Fibroblast of skin of abdomen (primary cell): ENCODE measurements around the gene TTF1. TPM values are rescaled to one million over a fixed set of nuclear protein-coding genes. Genes with fewer than 3 reads are reported as not detected.
A peak's percentile ranks its signal among the peaks of the same experiment; 100 is the strongest.

Experiments
- DNase-seq: peaks from one replicate; pipeline ENCODE4 v3.0.0-alpha.2; 2013
- polyA plus RNA-seq, 2 experiments: library from polyadenylated mRNA; unstranded; fragments of 120-200 nt; gene quantifications; one replicate each; pipeline ENCODE4 v1.2.1, GENCODE V29; 2013; ENCODE audit not compliant: insufficient read length in 2 of 2

The TTF1 gene, protein sequence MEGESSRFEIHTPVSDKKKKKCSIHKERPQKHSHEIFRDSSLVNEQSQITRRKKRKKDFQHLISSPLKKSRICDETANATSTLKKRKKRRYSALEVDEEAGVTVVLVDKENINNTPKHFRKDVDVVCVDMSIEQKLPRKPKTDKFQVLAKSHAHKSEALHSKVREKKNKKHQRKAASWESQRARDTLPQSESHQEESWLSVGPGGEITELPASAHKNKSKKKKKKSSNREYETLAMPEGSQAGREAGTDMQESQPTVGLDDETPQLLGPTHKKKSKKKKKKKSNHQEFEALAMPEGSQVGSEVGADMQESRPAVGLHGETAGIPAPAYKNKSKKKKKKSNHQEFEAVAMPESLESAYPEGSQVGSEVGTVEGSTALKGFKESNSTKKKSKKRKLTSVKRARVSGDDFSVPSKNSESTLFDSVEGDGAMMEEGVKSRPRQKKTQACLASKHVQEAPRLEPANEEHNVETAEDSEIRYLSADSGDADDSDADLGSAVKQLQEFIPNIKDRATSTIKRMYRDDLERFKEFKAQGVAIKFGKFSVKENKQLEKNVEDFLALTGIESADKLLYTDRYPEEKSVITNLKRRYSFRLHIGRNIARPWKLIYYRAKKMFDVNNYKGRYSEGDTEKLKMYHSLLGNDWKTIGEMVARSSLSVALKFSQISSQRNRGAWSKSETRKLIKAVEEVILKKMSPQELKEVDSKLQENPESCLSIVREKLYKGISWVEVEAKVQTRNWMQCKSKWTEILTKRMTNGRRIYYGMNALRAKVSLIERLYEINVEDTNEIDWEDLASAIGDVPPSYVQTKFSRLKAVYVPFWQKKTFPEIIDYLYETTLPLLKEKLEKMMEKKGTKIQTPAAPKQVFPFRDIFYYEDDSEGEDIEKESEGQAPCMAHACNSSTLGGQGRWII
- polyA plus RNA-seq (2013, experiment 1 of 2; ENCODE audit: insufficient read length) = 10.0 TPM
- polyA plus RNA-seq (2013, experiment 2 of 2; ENCODE audit: insufficient read length) = 11.3 TPM

- peak; percentile 91 for DNase-seq
Observed at GRCh38 chr9:132406554-132407122, at the start of gene TTF1. Gene TTF1 (minus strand): TSS chr9:132406840. CDS start chr9:132402821, 4,019 bp downstream.

- DNase-seq = no peak
Observed at GRCh38 chr9:132456241-132456640, 49.6 kb upstream of the TTF1 start.

DNA sequence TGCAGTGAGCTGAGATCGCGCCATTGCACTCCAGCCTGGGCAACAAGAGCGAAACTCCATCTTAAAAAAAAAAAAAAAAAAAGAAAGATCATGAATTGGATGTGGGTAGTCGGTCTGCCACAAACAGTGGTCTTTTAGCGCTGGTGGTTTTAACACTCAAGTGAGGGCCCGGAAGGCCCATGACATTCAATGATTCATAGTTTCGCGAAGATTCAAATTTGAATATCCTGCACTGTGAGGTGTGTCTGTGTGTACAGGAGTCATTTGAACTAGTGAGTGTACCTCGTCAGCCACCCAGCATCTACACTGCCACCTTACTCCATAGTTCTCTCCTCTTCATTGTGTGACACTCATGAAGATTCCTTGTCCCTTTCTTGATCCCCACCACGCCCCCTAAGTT lies 44.6 kb upstream of the TTF1 start:
- no peak for DNase-seq

DNA sequence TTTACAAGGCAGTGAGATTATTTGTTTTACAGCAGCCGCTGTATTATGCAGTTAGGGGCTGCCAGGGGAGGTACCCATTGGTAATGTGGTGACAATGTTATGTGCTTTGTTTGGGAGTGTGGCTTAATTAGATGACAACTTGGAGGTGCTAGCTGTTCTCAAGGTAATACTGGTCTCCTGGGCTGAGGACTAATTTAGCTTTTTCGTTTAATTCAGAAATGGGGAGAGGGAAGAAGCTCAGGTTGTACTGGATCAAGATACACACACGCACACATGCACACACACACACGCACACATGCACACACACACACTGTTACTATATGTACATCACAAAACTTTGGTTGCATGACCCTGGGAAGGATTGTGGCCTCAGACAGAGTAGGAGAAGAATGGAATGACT lies 41.3 kb upstream of the TTF1 start:
- no peak for DNase-seq

- DNase-seq = no peak
Observed at GRCh38 chr9:132447346-132447745, 40.7 kb upstream of the TTF1 start.

DNA sequence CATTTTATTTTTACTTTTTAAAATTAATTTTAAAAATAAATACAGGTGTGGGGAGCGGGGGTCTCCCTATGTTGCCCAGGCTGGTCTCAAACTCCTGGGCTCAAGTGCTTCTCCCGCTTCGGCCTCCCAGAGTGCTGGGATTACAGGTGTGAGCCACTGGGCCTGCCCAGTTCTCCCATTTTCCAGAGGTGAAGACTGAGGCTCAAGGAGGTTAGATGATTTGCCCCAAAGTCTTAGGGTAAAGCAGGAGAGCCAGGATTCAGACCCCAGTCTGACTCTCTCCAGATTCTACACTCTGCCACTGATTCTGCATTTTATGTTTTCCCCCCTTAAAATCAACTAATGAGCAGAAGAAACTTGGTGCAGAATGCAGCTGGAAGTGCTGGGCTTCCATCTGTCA lies 40.2 kb upstream of the TTF1 start:
- DNase-seq = no peak

- no peak for DNase-seq
Observed at GRCh38 chr9:132443951-132444607, 37.4 kb upstream of the TTF1 start.

- no peak for DNase-seq
Observed at GRCh38 chr9:132441404-132441803, 34.8 kb upstream of the TTF1 start.

GRCh38 chr9:132440735-132441134 lies 34.1 kb upstream of the TTF1 start:
- no peak for DNase-seq

GRCh38 chr9:132439153-132439552 lies 32.5 kb upstream of the TTF1 start:
- DNase-seq = no peak

- DNase-seq = no peak
Observed at GRCh38 chr9:132434881-132435280, 28.2 kb upstream of the TTF1 start.

- no peak for DNase-seq
Observed at GRCh38 chr9:132430998-132431397, 24.4 kb upstream of the TTF1 start.

- no peak for DNase-seq
Observed at GRCh38 chr9:132426639-132427414, 20.2 kb upstream of the TTF1 start.

DNA sequence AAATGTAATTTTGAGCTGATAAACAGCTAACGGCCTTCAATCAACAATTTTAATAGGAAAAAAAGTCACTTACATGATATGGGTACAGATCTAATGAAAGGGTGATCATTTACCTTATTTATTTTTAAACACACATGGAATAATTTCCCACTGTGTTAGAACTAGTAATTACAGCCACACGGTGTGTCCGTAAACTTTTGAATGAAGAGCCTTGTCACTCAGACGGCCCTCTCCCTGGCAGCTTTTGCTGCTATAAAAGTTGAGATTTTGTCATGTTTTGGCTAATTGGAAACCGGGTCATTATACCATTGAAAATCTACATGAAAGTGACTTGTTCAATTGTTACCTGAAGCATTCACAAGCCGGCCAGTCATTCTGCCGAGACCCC lies 19.0 kb upstream of the TTF1 start:
- no peak for DNase-seq

DNA sequence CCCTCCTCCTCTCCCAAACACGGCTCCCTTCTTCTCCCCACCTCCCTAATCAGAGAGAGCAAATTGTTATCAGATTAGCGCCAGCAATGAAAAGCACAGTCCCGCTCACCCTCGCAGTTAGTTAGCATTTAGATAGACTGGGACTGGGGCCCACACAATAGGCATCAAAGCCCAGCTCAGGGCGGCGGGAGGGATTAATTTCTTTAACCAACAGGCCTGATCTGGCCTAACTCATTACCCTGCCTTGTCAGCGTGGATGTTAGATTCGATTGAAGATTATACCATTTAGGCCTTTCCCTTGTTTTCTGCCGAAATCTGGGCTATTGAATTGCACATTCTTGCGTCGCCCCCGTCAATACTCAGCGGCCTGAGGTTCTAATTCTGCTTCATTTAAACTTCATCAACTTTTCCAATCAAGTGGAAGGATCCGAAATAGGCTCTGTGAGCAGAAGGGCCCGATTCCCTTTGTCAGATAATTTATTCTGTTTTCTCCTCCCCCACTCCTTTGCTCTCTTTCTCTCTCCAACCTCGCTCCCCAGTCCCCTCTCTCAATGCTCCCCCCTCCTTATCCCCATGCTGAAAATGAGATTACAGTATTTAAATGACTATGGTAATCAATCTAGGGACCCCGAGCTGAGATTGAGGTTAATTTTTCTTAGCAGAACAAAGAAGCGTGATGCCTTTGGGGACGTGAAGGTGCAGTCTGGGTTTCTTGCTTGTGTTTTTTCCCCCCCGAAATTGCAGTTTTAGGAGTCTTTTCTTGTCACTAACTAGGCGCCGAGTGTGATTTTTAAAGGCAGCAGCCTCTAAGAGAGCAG lies 18.4 kb upstream of the TTF1 start:
- no peak for DNase-seq

DNA sequence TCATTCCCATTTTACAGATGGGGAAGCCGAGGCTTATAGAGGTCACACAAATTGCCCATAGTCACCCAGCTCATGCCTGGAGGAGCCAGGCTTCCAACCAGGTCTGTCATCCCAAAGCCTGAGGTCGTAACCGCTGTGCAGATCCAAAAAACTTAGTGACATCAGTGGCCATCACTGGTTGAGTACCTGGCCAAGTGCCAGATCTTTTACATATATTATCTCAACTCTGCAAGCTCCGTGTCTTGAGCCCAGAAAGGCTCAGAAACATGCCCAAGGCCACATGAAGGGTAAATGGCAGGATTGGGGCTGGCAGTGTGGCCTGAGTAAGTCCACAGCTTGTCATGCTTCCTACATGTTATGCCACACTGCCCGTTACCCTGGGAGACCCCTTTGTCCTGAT lies 16.9 kb upstream of the TTF1 start:
- DNase-seq = no peak

DNA sequence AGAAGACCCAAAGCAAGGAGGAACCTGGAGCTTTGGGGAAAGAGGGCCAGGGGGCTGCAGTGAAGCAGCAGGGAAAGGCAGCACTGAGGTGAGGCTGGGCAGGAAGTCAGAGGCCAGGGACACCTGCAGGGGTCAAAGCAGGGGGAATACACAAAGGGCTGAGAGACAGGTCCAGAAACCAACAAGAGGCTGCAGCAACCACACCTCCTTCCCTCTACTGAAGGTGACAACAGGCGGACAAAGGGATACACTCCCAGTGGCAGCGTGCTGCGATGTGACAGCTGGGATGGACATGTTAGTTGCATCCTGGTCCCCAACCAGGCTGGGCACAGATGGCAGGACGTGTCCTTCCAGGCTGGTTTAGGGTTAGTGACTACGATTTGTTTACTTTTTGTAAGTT lies 15.9 kb upstream of the TTF1 start:
- no peak for DNase-seq

- no peak for DNase-seq
Observed at GRCh38 chr9:132418726-132419363, 12.2 kb upstream of the TTF1 start.

DNA sequence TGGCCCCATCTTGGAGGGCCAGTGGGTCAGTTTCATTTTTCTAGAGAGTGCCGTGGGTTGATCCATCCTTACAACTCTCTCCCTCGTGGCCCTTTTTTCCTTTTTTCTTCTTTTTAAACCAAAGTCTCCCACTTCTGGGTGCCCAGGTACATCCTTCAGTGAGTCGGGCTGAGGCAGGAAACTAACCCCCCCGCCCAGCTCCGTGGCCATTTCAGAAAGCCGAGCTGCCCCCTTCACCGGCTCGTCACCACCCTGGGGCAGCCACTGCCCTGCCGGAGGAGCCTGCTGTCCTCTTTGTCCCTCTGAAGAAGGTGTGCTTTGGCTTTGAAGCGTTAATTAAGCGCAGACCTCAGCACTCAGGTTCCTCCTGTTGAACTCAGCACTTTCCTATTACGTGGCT lies 8.5 kb upstream of the TTF1 start:
- DNase-seq = no peak

DNA sequence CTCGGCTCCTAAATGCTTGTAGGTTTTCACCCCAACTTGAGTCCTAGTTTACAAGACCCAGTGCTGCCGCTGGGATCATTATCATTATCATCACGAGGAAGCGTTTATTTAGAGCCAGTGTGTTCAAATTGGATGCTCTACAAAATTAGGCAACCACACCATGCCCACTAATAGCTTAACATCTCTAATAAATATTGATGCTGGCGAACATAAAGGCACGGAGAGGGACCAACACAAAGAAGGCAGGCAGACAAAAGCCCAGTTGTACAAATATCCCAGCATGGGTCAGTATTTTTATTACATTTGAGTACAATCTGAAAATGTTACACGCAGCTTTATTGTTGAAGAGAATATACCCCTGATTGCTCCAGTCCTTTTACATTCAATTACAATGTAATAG lies 8.1 kb upstream of the TTF1 start:
- DNase-seq = no peak
